HepG2 (cell line): Measurements from ENCODE around the gene EYA2. TPM values are rescaled to one million over a fixed set of nuclear protein-coding genes. Genes with fewer than 3 reads are reported as not detected.
A peak's percentile ranks its signal among the peaks of the same experiment; 100 is the strongest.

Experiments used
- ATAC-seq: fragments of 200-7000 bp; cut with Tn5 transposase; 3 replicates; pipeline ENCODE4 v1.9.1; 2020; ENCODE audit warnings: mild to moderate bottlenecking, moderate library complexity
- BruUV-seq: library from RNA; stranded (reverse); fragments of 400-500 nt; replicated peaks from 2 replicates; lab custom pipeline; 2021; lab: Mats Ljungman, UMichigan
- CTCF ChIA-PET: fragments of 300-600 bp; formaldehyde crosslinking; extraction: SDS; loops from one replicate; lab custom pipeline; 2021; ENCODE audit warnings: low total read pairs, inconsistent platforms, low intra/inter-chr PET ratio; lab: Yijun Ruan, JAX
- POLR2A ChIA-PET: fragments of 350-600 bp; sonication (Branson Sonifier 250); formaldehyde crosslinking; loops from one replicate; lab custom pipeline; 2020; ENCODE audit warnings: antibody characterized with exemption, inconsistent platforms; lab: Yijun Ruan, JAX
- DNase-seq: peaks from one replicate; pipeline ENCODE4 v3.0.0-alpha.2; 2015; ENCODE audit warnings: low spot score
- FAIRE-seq: peaks from 3 replicates; lab custom pipeline; 2011; peaks lifted over from hg19 to GRCh38; lab: Jason Lieb, UNC
- H2AFZ ChIP-seq: one replicate; pipeline ENCODE4 v1.6.1; 2011; ENCODE audit warnings: low read length, inconsistent platforms
- H3K27ac ChIP-seq: fragments of 300-600 bp; 3 replicates; pipeline ENCODE4 v1.8.0; 2011; ENCODE audit warnings: mixed run types, mild to moderate bottlenecking, mixed read lengths, low read length, inconsistent platforms; ENCODE audit not compliant: insufficient read depth; ENCODE audit errors: extremely low read length
- H3K27me3 ChIP-seq, 2 experiments: fragments of 200-600 bp in 1 of 2; 2 replicates in 1 of 2; 3 replicates in 1 of 2; pipeline versions ENCODE4 v1.6.0 to v1.8.0; 2011; ENCODE audit warnings: low read length in 2 of 2, mild to moderate bottlenecking in 2 of 2, moderate library complexity in 2 of 2, inconsistent platforms in 1 of 2; ENCODE audit not compliant: insufficient read depth in 2 of 2, control insufficient read depth in 1 of 2
- H3K36me3 ChIP-seq, 2 experiments: fragments of 200-600 bp in 1 of 2; replicated peaks in 1 of 2; 2 replicates in 1 of 2; 3 replicates in 1 of 2; pipeline versions ENCODE4 v1.5.1 to v1.8.0; 2011; ENCODE audit warnings: low read length in 2 of 2, inconsistent platforms in 1 of 2; ENCODE audit not compliant: insufficient read depth in 2 of 2, control insufficient read depth in 1 of 2
- H3K4me1 ChIP-seq: 2 replicates; pipeline ENCODE4 v1.5.1; 2012; ENCODE audit warnings: low read length, inconsistent platforms; ENCODE audit not compliant: insufficient read depth
- H3K4me2 ChIP-seq: 2 replicates; pipeline ENCODE4 v1.6.0; 2011; ENCODE audit warnings: low read depth, low read length, inconsistent platforms
- H3K4me3 ChIP-seq, 3 experiments: fragments of 200-600 bp in 1 of 3; sonication (generic), shearing (Covaris generic) in 1 of 3; replicated peaks in 1 of 3; 2 replicates each; pipeline ENCODE4 v1.5.1; 2011 to 2016; ENCODE audit warnings: low read length in 3 of 3, inconsistent platforms in 2 of 3, low read depth in 2 of 3, mild to moderate bottlenecking in 2 of 3, control low read depth in 1 of 3, mixed read lengths in 1 of 3; ENCODE audit not compliant: insufficient read depth in 1 of 3
- H3K79me2 ChIP-seq: one replicate; pipeline ENCODE4 v1.6.1; 2011; ENCODE audit warnings: low read length, inconsistent platforms; ENCODE audit not compliant: insufficient read depth
- H3K9ac ChIP-seq: 2 replicates; pipeline ENCODE4 v1.6.0; 2011; ENCODE audit warnings: mild to moderate bottlenecking, low read depth, low read length, inconsistent platforms; ENCODE audit not compliant: insufficient read depth
- H3K9me3 ChIP-seq: 2 replicates; pipeline ENCODE4 v1.5.1; 2012; ENCODE audit warnings: mild to moderate bottlenecking, low read length
- H4K20me1 ChIP-seq: 2 replicates; pipeline ENCODE4 v1.6.0; 2011; ENCODE audit warnings: inconsistent platforms, mild to moderate bottlenecking, low read length, moderate library complexity; ENCODE audit not compliant: insufficient read depth
- CEBPB ChIP-seq: IDR thresholded peaks from 2 replicates; pipeline ENCODE4 v1.6.1; 2011; ENCODE audit warnings: low read depth, low read length, improper control_type of control experiment, borderline replicate concordance
- MAFF ChIP-seq: IDR thresholded peaks from 2 replicates; pipeline ENCODE4 v1.6.1; 2011; ENCODE audit warnings: low read depth, low read length, improper control_type of control experiment
- MAFK ChIP-seq, 2 experiments: IDR thresholded peaks in 1 of 2; conservative IDR thresholded peaks in 1 of 2; 2 replicates each; pipeline ENCODE4 v1.6.1; 2011; ENCODE audit warnings: improper control_type of control experiment in 2 of 2, low read length in 2 of 2
- MXD4 ChIP-seq: IDR thresholded peaks from 2 replicates; pipeline ENCODE4 v1.6.1; 2016; ENCODE audit warnings: mild to moderate bottlenecking, missing biosample characterization, missing genetic modification reagents
- RFX5 ChIP-seq: IDR thresholded peaks from 2 replicates; pipeline ENCODE4 v1.6.1; 2011; ENCODE audit warnings: low read depth, low read length, improper control_type of control experiment
- ZFP37 ChIP-seq: sonication (generic); formaldehyde crosslinking; IDR thresholded peaks from 2 replicates; pipeline ENCODE4 v1.4.0; 2020; ENCODE audit warnings: missing genetic modification reagents, borderline replicate concordance
- ZNF367 ChIP-seq: sonication (generic); formaldehyde crosslinking; IDR thresholded peaks from 2 replicates; pipeline ENCODE4 v1.4.0; 2020; ENCODE audit warnings: missing genetic modification reagents, borderline replicate concordance
- WGBS: methylation state at CpG from one replicate; pipeline ENCODE4 v1.1.6; 2017; ENCODE audit warnings: low lambda C conversion rate; 5-methylcytosine and 5-hydroxymethylcytosine counted together
- in situ Hi-C: cut with HindIII; loops from 2 replicates; pipeline ENCODE4 v1.10.0; 2017; ENCODE audit warnings: low pct_unique_long_range_greater_than_20kb; ENCODE audit not compliant: extremely low pct_ligation_motif_present
- intact Hi-C: fragments of 100-400 bp; cut with micrococcal nuclease; formaldehyde crosslinking; loops from one replicate; pipeline ENCODE4 v1.10.0; 2022; ENCODE audit not compliant: unreplicated experiment
- polyA plus RNA-seq, 8 experiments: library from polyadenylated mRNA; depleted of rRNA in 3 of 8; stranded (reverse) in 7 of 8; unstranded in 1 of 8; fragments of >200 nt; fragmentation: Illumina TruSeq in 4 of 8; extraction: Trizol in 4 of 8; gene quantifications; 2 replicates each; pipeline versions ENCODE4 v1.2.1 to v1.2.3, GENCODE V29; 2011 to 2016; ENCODE audit warnings: low read depth in 4 of 8, missing spikeins in 1 of 8, mixed read lengths in 1 of 8; ENCODE audit not compliant: insufficient read depth in 1 of 8
- total RNA-seq, 5 experiments: library from RNA; depleted of rRNA; stranded (reverse); fragments of >200 nt; fragmentation: Illumina TruSeq; extraction: Trizol; gene quantifications; 2 replicates each; pipeline ENCODE4 v1.2.3, GENCODE V29; 2016; ENCODE audit warnings: low read depth in 1 of 5

Gene EYA2
- total and polyA plus RNA-seq, 2 of the 13 experiments (the other 11 are each of a cell fraction or from before 2014, with no cell fraction given), result not detected

GRCh38 chr20:46945465-46945864, 50.8 kb downstream of the EYA2 start:
- H4K20me1 ChIP-seq, result no peaks in the 10 kb centered on the region
- no TSS peak for BruUV-seq
- H3K4me3 ChIP-seq, result no peak overlapping the region
- POLR2A ChIA-PET, result no interaction called here
- no peak overlapping the region for H2AFZ ChIP-seq
- TF ChIP-seq MAFF (peak; percentile 84), CEBPB (no peak), RFX5 (no peak), ZFP37 (CRISPR knock-in tag) (no peak), MAFK (conservative IDR thresholded peaks at IDR 0.05 in 1 of 2, IDR thresholded peaks at IDR 0.05 in 1 of 2; ENCODE audit: low read length in 2 of 2) (peak; percentile 83 to 88)
- no peak overlapping the region for H3K9ac ChIP-seq
- no peaks in the 10 kb centered on the region for H3K9me3 ChIP-seq
- DNase-seq (no peak), ATAC-seq (no peak), FAIRE-seq (no peak)
- no peak overlapping the region for H3K27ac ChIP-seq
- intact Hi-C loops (no loop called here), in situ Hi-C loops (no loop called here)
- WGBS, result 42% methylated on average over 9 of the region's 9 CpGs
- H3K4me2 ChIP-seq, result no peak overlapping the region
- no peaks in the 10 kb centered on the region for H3K4me1 ChIP-seq
- no peaks in the 10 kb centered on the region for H3K79me2 ChIP-seq
- no peaks in the 10 kb centered on the region for H3K36me3 ChIP-seq
- H3K27me3 ChIP-seq, result peaks cover 14 to 50% of the 10 kb centered on the region in 2 experiments; a peak in 4 of 5 replicates
- CTCF ChIA-PET, result no interaction called here

GRCh38 chr20:46946181-46946624, 51.6 kb downstream of the EYA2 start:
- TF ChIP-seq ZNF367 (CRISPR knock-in tag) (no peak), MXD4 (CRISPR knock-in tag) (no peak)
- ChIA-PET CTCF (no interaction called here), POLR2A (no interaction called here)
- Histone ChIP-seq H3K9me3 (no peaks in the 10 kb centered on the region), H3K27me3 (peaks cover 8 to 48% of the 10 kb centered on the region in 2 experiments; a peak in 4 of 5 replicates), H3K36me3 (no peaks in the 10 kb centered on the region), H3K9ac (no peak overlapping the region), H3K4me2 (no peak overlapping the region), H3K4me3 (no peak overlapping the region), H3K79me2 (no peaks in the 10 kb centered on the region), H4K20me1 (no peaks in the 10 kb centered on the region), H3K27ac (no peak overlapping the region), H2AFZ (no peak overlapping the region), H3K4me1 (no peaks in the 10 kb centered on the region)
- in situ Hi-C loops, result no loop called here
- FAIRE-seq (no peak), ATAC-seq (no peak), DNase-seq (no peak)
- intact Hi-C loops, result no loop called here
- BruUV-seq, result no TSS peak
- 11% methylated on average over 7 of the region's 7 CpGs for WGBS
